Natural killer cell (primary cell): ENCODE results near the gene PASD1. TPM values are rescaled to one million over a fixed set of nuclear protein-coding genes. Genes with fewer than 3 reads are reported as not detected.

ENCODE experiments used
- ATAC-seq, 3 donors: fragments of 150-1000 bp in 2 of 3; fragments of 200-7000 bp in 1 of 3; cut with Tn5 transposase; 1 replicate in 1 of 3; 2 replicates in 2 of 3; pipeline ENCODE4 v1.10.0; 2021; ENCODE audit warnings: mild to moderate bottlenecking in 2 of 3, moderate library complexity in 2 of 3
- DNase-seq, 2 donors: peaks; one replicate each; pipeline versions ENCODE4 v3.0.0 to v3.0.0-alpha.2; 2013 to 2021; ENCODE audit warnings: mixed read lengths in 1 of 2
- H3K27ac ChIP-seq: one replicate; pipeline ENCODE4 v1.5.1; 2013; ENCODE audit warnings: mild to moderate bottlenecking, low read length
- H3K27me3 ChIP-seq: one replicate; pipeline ENCODE4 v1.6.1; 2013; ENCODE audit warnings: low read length; ENCODE audit not compliant: control insufficient read depth, insufficient read depth
- H3K36me3 ChIP-seq: one replicate; pipeline ENCODE4 v1.6.1; 2013; ENCODE audit warnings: low read length; ENCODE audit not compliant: control insufficient read depth, insufficient read depth
- H3K4me1 ChIP-seq: one replicate; pipeline ENCODE4 v1.6.1; 2013; ENCODE audit warnings: low read length; ENCODE audit not compliant: control insufficient read depth, insufficient read depth
- H3K4me3 ChIP-seq: one replicate; pipeline ENCODE4 v1.5.1; 2013; ENCODE audit warnings: low read length
- H3K9me3 ChIP-seq: one replicate; pipeline ENCODE4 v1.6.1; 2013; ENCODE audit warnings: low read length; ENCODE audit not compliant: control insufficient read depth, insufficient read depth
- H3K27ac Mint-ChIP-seq, 2 donors: one replicate each; pipeline ENCODE4 v1.8.0; 2022; ENCODE audit warnings: mild to moderate bottlenecking in 2 of 2, mixed read lengths in 2 of 2, moderate library complexity in 1 of 2
- H3K27me3 Mint-ChIP-seq, 2 donors: one replicate each; pipeline ENCODE4 v1.8.0; 2022; ENCODE audit warnings: low read depth in 2 of 2, mixed read lengths in 2 of 2
- H3K36me3 Mint-ChIP-seq: one replicate; pipeline ENCODE4 v1.8.0; 2022; ENCODE audit warnings: mixed read lengths
- H3K4me1 Mint-ChIP-seq, 2 donors: one replicate each; pipeline ENCODE4 v1.8.0; 2022; ENCODE audit warnings: mixed read lengths in 2 of 2
- H3K4me3 Mint-ChIP-seq: one replicate; pipeline ENCODE4 v1.8.0; 2022; ENCODE audit warnings: mild to moderate bottlenecking, moderate library complexity, mixed read lengths
- H3K9me3 Mint-ChIP-seq, 2 donors: one replicate each; pipeline ENCODE4 v1.8.0; 2022; ENCODE audit warnings: mixed read lengths in 2 of 2
- WGBS: methylation state at CpG from one replicate; pipeline ENCODE4 v1.1.7; 2013; ENCODE audit warnings: missing lambda C conversion rate; ENCODE audit not compliant: insufficient coverage; 5-methylcytosine and 5-hydroxymethylcytosine counted together
- intact Hi-C: fragments of 100-400 bp; cut with micrococcal nuclease; formaldehyde crosslinking; loops from one replicate; pipeline ENCODE4 v1.14.2; 2022
- total RNA-seq, 4 donors: library from RNA; stranded (reverse); fragments of 120-200 nt in 1 of 4; gene quantifications; one replicate each; pipeline versions ENCODE4 v1.2.3 to v1.2.4, GENCODE V29; 2013 to 2022
- TF ChIP-seq, protein P1 (sequence below): fragments of 200-600 bp; IDR thresholded peaks from one replicate; pipeline ENCODE4 v1.8.0; 2022; ENCODE audit warnings: antibody characterized with exemption

PASD1 gene
- total RNA-seq, 3 donors from 2014 or later (not counting 1 experiment from before 2014, with no cell fraction given), result not detected

DNA sequence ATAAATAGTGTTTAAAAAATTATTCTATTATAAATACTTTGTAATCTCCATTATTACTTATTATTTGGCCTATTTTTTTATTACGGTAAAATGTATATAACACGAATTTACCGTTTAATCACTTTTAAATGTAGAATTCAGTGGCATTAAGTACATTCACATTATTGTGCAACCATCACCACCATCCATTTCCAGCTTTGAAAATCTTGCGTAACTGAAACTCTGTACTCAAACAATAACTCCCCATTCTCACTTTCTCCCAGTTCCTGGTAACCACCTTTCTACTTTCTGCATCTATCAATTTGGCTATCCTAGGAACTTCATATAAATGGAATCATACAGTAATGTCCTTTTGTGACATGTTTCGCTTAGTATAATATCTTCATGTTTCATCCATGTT lies 45.7 kb downstream of the PASD1 start:
- Histone ChIP-seq H3K27ac (no peak overlapping the region), H3K27me3 (no peaks in the 10 kb centered on the region), H3K4me1 (no peaks in the 10 kb centered on the region), H3K36me3 (no peaks in the 10 kb centered on the region), H3K4me3 (no peak overlapping the region), H3K9me3 (no peaks in the 10 kb centered on the region)
- intact Hi-C loops, result no loop called here
- TF ChIP-seq, protein P1, sequence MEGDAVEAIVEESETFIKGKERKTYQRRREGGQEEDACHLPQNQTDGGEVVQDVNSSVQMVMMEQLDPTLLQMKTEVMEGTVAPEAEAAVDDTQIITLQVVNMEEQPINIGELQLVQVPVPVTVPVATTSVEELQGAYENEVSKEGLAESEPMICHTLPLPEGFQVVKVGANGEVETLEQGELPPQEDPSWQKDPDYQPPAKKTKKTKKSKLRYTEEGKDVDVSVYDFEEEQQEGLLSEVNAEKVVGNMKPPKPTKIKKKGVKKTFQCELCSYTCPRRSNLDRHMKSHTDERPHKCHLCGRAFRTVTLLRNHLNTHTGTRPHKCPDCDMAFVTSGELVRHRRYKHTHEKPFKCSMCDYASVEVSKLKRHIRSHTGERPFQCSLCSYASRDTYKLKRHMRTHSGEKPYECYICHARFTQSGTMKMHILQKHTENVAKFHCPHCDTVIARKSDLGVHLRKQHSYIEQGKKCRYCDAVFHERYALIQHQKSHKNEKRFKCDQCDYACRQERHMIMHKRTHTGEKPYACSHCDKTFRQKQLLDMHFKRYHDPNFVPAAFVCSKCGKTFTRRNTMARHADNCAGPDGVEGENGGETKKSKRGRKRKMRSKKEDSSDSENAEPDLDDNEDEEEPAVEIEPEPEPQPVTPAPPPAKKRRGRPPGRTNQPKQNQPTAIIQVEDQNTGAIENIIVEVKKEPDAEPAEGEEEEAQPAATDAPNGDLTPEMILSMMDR, result no peak
- Mint-ChIP-seq H3K27me3 (peaks cover 0 to 8% of the 10 kb centered on the region in 2 donors), H3K9me3 (no peaks in the 10 kb centered on the region), H3K4me1 (no peaks in the 10 kb centered on the region), H3K36me3 (no peaks in the 10 kb centered on the region), H3K4me3 (no peak overlapping the region), H3K27ac (no peak overlapping the region)
- ATAC-seq (no peak), DNase-seq (no peak)
- WGBS, result 100% methylated on average over 4 of the region's 5 CpGs

DNA sequence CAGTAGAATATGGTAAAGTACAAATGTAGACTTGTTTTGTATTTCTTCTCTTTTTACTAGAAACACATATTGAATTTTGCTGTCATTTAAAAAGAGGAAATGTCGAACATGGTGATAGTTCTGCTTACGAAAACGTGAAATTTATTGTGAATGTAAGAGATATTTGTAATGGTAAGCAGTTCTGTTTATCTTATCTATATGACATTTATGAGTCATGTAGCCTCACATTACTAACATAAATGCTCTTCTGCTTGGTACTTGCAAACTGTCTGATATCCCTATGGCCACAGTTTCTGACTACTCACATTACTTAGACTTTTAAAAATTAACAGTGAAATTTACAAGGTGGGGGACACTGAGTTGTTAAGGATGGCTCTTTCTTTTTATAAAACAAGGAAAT lies 57.9 kb downstream of the PASD1 start:
- TF ChIP-seq, protein P1, result no peak
- H3K27me3 ChIP-seq, result no peaks in the 10 kb centered on the region
- H3K4me3 ChIP-seq, result no peak overlapping the region
- Mint-ChIP-seq H3K36me3 (no peaks in the 10 kb centered on the region), H3K4me3 (no peak overlapping the region), H3K4me1 (no peaks in the 10 kb centered on the region), H3K27me3 (peaks cover 4 to 6% of the 10 kb centered on the region in 2 donors), H3K9me3 (no peaks in the 10 kb centered on the region), H3K27ac (no peak overlapping the region)
- no peaks in the 10 kb centered on the region for H3K4me1 ChIP-seq
- no peak for ATAC-seq
- no peak for DNase-seq
- no peaks in the 10 kb centered on the region for H3K9me3 ChIP-seq
- intact Hi-C loops, result no loop called here
- H3K36me3 ChIP-seq, result no peaks in the 10 kb centered on the region
- no peak overlapping the region for H3K27ac ChIP-seq
- WGBS, result no CpG with 5 or more reads among the region's 3 CpGs

DNA sequence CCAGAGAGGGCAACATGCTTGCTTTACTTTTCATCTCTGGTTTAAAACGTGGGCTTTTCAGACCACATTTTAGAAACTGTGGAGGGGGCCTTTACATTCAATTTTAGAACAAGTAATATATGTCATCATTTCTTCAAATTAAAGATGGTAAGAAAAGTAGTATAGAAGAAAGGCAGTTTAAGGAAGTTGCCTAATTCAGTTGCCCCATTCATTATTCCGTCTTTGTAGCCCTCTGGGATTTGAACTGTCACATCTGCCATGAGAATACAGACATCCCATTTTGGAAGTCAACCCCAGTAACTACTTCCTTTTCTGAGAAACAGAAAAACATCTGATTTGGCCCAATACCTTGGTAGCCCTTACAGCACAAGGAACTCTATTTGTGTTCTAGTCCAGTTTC lies 61.2 kb downstream of the PASD1 start:
- H3K27me3 ChIP-seq, result no peaks in the 10 kb centered on the region
- H3K36me3 Mint-ChIP-seq, result no peaks in the 10 kb centered on the region
- H3K4me3 ChIP-seq, result no peak overlapping the region
- whole genome bisulfite sequencing, result 57% methylated on average over 1 of the region's 2 CpGs
- no peaks in the 10 kb centered on the region for H3K9me3 ChIP-seq
- intact Hi-C loops, result no loop called here
- DNase-seq, result no peak
- H3K36me3 ChIP-seq, result no peaks in the 10 kb centered on the region
- H3K27me3 Mint-ChIP-seq, result peaks cover 4 to 6% of the 10 kb centered on the region in 2 donors
- ATAC-seq, result no peak
- H3K9me3 Mint-ChIP-seq, result no peaks in the 10 kb centered on the region
- no peak overlapping the region for H3K27ac ChIP-seq
- H3K4me1 Mint-ChIP-seq, result no peaks in the 10 kb centered on the region
- H3K27ac Mint-ChIP-seq, result no peak overlapping the region
- no peaks in the 10 kb centered on the region for H3K4me1 ChIP-seq
- TF ChIP-seq, protein P1, result no peak
- H3K4me3 Mint-ChIP-seq, result no peak overlapping the region

DNA sequence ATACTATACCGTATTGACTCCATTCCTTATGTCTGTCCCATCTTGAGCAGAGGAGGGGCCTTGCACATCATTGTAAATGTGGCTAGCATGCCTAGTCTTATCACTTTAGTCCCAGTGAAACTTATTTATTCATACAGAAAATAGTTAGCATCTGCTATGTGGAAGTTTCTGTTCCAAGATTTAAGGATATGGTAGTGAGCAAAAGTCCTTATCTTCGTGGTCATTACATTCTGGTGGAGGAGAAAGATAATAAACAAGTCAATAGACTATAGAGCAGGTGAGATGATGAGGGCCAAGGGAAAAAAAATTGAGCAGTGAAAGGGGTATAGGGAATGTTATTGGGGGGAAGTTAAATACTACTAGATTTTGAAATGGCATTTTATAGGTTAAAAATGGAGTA lies 68.3 kb downstream of the PASD1 start:
- TF ChIP-seq, protein P1, result no peak
- Histone ChIP-seq H3K4me1 (no peaks in the 10 kb centered on the region), H3K4me3 (no peak overlapping the region), H3K36me3 (no peaks in the 10 kb centered on the region), H3K27me3 (no peaks in the 10 kb centered on the region), H3K27ac (no peak overlapping the region), H3K9me3 (no peaks in the 10 kb centered on the region)
- intact Hi-C loops, result no loop called here
- Mint-ChIP-seq H3K36me3 (no peaks in the 10 kb centered on the region), H3K4me1 (no peaks in the 10 kb centered on the region), H3K4me3 (no peak overlapping the region), H3K27ac (no peak overlapping the region), H3K27me3 (peaks cover 0 to 9% of the 10 kb centered on the region in 2 donors), H3K9me3 (no peaks in the 10 kb centered on the region)
- DNase-seq, result no peak
- no peak for ATAC-seq
- 89% methylated on average over 2 of the region's 2 CpGs for WGBS
